GM23248 (cell line): ENCODE results near the gene BAD. TPM values are rescaled to one million over a fixed set of nuclear protein-coding genes. Genes with fewer than 3 reads are reported as not detected.

Experiments used
- DNase-seq: peaks from one replicate; pipeline ENCODE4 v3.0.0-alpha.2; 2015
- H2AFZ ChIP-seq: fragments of 200-600 bp; sonication (generic); 2 replicates; pipeline ENCODE4 v1.6.1; 2016; ENCODE audit warnings: antibody characterized with exemption
- H3F3A ChIP-seq: fragments of 200-600 bp; sonication (generic); 2 replicates; pipeline ENCODE4 v1.6.1; 2016; ENCODE audit warnings: mild to moderate bottlenecking, antibody characterized with exemption, mixed run types; ENCODE audit not compliant: insufficient read depth
- H3K27ac ChIP-seq: fragments of 200-600 bp; sonication (generic); 2 replicates; pipeline ENCODE4 v1.5.1; 2016; ENCODE audit warnings: mild to moderate bottlenecking
- H3K27me3 ChIP-seq: fragments of 200-600 bp; sonication (generic); replicated peaks from 2 replicates; pipeline ENCODE4 v1.6.1; 2016; ENCODE audit warnings: mild to moderate bottlenecking; ENCODE audit not compliant: insufficient read depth
- H3K36me3 ChIP-seq: fragments of 200-600 bp; sonication (generic); 2 replicates; pipeline ENCODE4 v1.6.1; 2016; ENCODE audit warnings: low read depth, mild to moderate bottlenecking
- H3K4me1 ChIP-seq: fragments of 200-600 bp; sonication (generic); 2 replicates; pipeline ENCODE4 v1.6.1; 2016; ENCODE audit warnings: mild to moderate bottlenecking; ENCODE audit not compliant: insufficient read depth
- H3K4me2 ChIP-seq: fragments of 200-600 bp; sonication (generic); one replicate; pipeline ENCODE4 v1.6.1; 2016; ENCODE audit warnings: mild to moderate bottlenecking; ENCODE audit not compliant: unreplicated experiment
- H3K4me3 ChIP-seq: fragments of 200-600 bp; sonication (generic); 2 replicates; pipeline ENCODE4 v1.5.1; 2016; ENCODE audit warnings: mild to moderate bottlenecking
- H3K79me2 ChIP-seq: fragments of 200-600 bp; sonication (generic); 2 replicates; pipeline ENCODE4 v1.6.1; 2016; ENCODE audit warnings: mild to moderate bottlenecking; ENCODE audit not compliant: insufficient read depth
- H3K9ac ChIP-seq: fragments of 200-600 bp; sonication (generic); 2 replicates; pipeline ENCODE4 v1.6.1; 2016; ENCODE audit warnings: mild to moderate bottlenecking
- H3K9me2 ChIP-seq: fragments of 200-600 bp; sonication (generic); 2 replicates; pipeline ENCODE4 v1.6.1; 2016; ENCODE audit warnings: mixed run types, mild to moderate bottlenecking, moderate library complexity; ENCODE audit not compliant: insufficient read depth
- H3K9me3 ChIP-seq: fragments of 200-600 bp; sonication (generic); one replicate; pipeline ENCODE4 v1.6.1; 2017; ENCODE audit warnings: low read depth
- H4K20me1 ChIP-seq: fragments of 200-600 bp; sonication (generic); 2 replicates; pipeline ENCODE4 v1.6.0; 2016; ENCODE audit not compliant: insufficient read depth
- EZH2 ChIP-seq: fragments of 200-600 bp; sonication (generic); IDR thresholded peaks from 2 replicates; pipeline ENCODE4 v1.6.1; 2018; ENCODE audit warnings: antibody characterized with exemption, mild to moderate bottlenecking; ENCODE audit not compliant: insufficient read depth, poor library complexity, severe bottlenecking
- EZH2phosphoT487 ChIP-seq: fragments of 200-600 bp; sonication (generic); IDR thresholded peaks from 2 replicates; pipeline ENCODE4 v1.6.1; 2018; ENCODE audit warnings: antibody characterized with exemption, moderate library complexity, mild to moderate bottlenecking, low read depth; ENCODE audit not compliant: insufficient read depth
- WGBS, 2 experiments: methylation state at CpG; one replicate each; pipeline ENCODE4 v1.1.6; 2015 to 2017; ENCODE audit warnings: low lambda C conversion rate in 2 of 2, low coverage in 1 of 2; ENCODE audit errors: missing lambda C conversion rate in 2 of 2; 5-methylcytosine and 5-hydroxymethylcytosine counted together
- in situ Hi-C: fragments of 300-500 bp; cut with MboI; formaldehyde crosslinking; loops from 2 replicates; pipeline ENCODE4 v1.15.0; 2020
- polyA plus RNA-seq: library from polyadenylated mRNA; unstranded; fragments of >200 nt; fragmentation: Nextera tagmentation; extraction: Ambion mirVana; gene quantifications from 2 replicates; pipeline ENCODE4 v1.2.1, GENCODE V29; 2016
- total RNA-seq: library from RNA; depleted of rRNA; stranded (reverse); fragments of >200 nt; shearing (Covaris generic); gene quantifications from 2 replicates; pipeline ENCODE4 v1.2.3, GENCODE V29; 2014

BAD gene
- total and polyA plus RNA-seq, 2 experiments from 2014 or later: 146 to 170 TPM

DNA sequence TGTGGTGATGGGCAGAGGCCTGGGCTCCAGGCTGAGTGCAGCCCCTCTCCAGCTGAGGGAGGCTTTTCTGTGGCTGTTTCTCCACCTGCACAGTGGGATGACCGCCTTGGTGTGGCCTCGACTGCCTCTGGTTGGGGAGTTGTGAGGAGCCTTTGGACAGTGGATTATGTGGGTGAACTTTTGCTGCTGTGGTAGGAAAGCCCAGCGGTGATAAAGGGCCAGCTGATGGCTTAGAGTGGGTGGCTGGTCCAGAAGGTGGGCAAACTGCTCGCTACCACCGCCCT lies 19.5 kb upstream of the BAD start:
- H3K27ac ChIP-seq: peak overlapping the region; percentile 81; the same call in 1 of the 2 replicates
- peaks cover 11% of the 10 kb centered on the region; the same call in 1 of the 2 replicates for H3K79me2 ChIP-seq
- in situ Hi-C loops: no loop called here
- no peaks in the 10 kb centered on the region for H3K9me2 ChIP-seq
- TF ChIP-seq EZH2phosphoT487: no peak
- no peak for TF ChIP-seq EZH2
- H2AFZ ChIP-seq: peak overlapping the region; percentile 76; the same call in 1 of the 2 replicates
- no peaks in the 10 kb centered on the region for H3K36me3 ChIP-seq
- peaks cover 13% of the 10 kb centered on the region for H3K4me1 ChIP-seq
- H3K9me3 ChIP-seq: no peaks in the 10 kb centered on the region
- H3K4me2 ChIP-seq: peak overlapping the region; percentile 88
- no peak for DNase-seq
- H4K20me1 ChIP-seq: no peaks in the 10 kb centered on the region
- no peak overlapping the region for H3K9ac ChIP-seq
- 0 out of 2 replicates have a peak, but pooled peaks cover 11% of the 10 kb centered on the region for H3F3A ChIP-seq
- peaks cover 4% of the 10 kb centered on the region; the same call in 1 of the 2 replicates for H3K27me3 ChIP-seq
- WGBS, 2 experiments: 40 to 42% methylated on average over 5 of the region's 5 CpGs
- H3K4me3 ChIP-seq: peak overlapping the region; percentile 87

DNA sequence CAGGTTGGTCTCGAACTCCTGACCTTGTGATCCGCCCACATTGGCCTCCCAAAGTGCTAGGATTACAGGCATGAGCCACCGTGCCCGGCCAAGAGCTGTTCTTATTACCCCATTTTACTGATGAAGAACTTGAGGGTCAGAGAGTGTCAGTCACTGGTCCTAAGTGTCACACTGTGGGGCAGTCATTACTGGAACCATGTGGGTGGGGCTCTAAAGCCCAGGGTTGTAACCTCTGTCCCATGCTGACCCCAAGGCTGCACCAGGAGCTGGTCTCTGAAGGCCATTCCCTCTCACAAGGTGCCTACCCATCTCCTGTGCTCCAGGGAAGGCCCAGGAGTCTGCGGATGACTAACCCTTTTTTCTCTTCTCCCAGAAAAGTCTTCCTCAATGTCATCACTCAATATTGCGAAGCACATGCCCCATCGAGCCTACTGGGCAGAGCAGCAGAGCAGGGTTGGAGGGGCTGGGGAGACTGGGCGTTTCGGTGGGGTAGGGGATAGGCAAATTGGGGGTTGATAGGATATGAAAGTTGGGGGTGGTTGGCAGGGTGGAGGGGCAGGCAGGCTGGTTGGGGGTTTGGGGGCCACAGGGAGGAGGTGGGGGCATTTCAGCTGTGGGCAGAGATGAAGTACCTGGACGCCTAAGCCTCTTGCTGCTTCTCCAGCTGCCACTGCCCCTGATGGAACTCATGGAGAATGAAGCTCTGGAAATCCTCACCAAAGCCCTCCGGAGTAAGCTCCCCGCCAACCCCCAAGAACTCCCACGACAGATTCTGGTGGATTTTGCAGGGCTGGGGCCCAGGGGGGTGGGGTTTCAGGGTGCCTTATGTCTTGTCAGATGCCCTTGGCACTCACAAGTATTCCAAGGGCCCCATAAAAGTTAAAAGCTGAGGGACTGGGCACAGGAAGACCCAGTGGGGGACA lies 18.9 kb upstream of the BAD start:
- in situ Hi-C loops: no loop called here
- no peak overlapping the region for H3K27ac ChIP-seq
- H3K36me3 ChIP-seq: no peaks in the 10 kb centered on the region
- TF ChIP-seq EZH2phosphoT487 (no peak), EZH2 (no peak)
- H3K4me3 ChIP-seq: no peak overlapping the region
- H3K9me2 ChIP-seq: no peaks in the 10 kb centered on the region
- no peaks in the 10 kb centered on the region for H4K20me1 ChIP-seq
- peaks cover 13% of the 10 kb centered on the region for H3K4me1 ChIP-seq
- H3K4me2 ChIP-seq: no peak overlapping the region
- 0 out of 2 replicates have a peak, but pooled peaks cover 11% of the 10 kb centered on the region for H3F3A ChIP-seq
- WGBS, 2 experiments: 75% methylated on average over 12 to 13 of the region's 13 CpGs
- H3K9ac ChIP-seq: no peak overlapping the region
- no peak overlapping the region for H2AFZ ChIP-seq
- no peaks in the 10 kb centered on the region for H3K9me3 ChIP-seq
- DNase-seq: no peak
- peaks cover 11% of the 10 kb centered on the region; the same call in 1 of the 2 replicates for H3K79me2 ChIP-seq
- H3K27me3 ChIP-seq: peaks cover 4% of the 10 kb centered on the region; the same call in 1 of the 2 replicates

DNA sequence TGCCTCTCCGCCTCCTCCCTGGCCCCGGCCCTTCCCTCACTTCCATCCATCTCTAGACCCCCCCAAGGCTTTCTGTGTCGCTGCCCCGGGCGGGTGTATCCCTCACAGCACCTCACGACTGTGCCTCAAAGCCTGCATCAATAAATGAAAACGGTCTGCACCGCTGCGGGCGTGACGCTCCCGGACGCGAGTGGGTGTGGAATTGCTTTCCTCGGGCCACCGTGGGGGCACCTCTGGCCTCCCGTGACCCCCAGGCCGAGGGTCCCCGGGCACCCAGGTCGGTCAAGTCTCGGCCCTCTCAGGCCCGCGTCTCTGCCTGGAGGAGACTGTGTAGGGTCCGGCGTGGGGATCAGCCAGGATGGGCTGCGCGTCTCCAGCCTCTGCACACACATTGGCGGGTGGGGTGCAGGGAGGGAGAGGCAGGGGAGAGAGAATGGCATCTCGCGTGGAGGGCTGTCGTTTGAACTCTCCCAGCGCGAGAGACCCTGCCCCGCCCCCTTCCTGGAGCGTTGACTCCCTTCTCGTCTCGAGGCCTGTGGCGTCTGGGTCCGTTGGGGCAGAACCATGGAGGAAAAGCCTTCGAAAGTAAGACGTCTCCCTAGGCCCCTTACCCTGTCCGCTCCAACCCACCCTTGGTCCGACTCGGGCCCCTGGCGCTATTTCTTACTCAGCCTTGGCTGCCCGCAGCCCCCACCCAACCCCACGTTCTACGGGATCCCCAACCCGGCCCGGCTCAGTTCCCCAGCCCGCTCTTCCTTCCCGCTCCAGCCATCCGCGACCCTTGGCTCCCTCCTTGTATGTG lies 15.6 kb upstream of the BAD start, which contains the start of gene CATSPERZ:
TSS of gene CATSPERZ (plus strand) at position 512 of the 802 bp plus-strand sequence. CDS start at position 565, 53 bp downstream.
- Histone ChIP-seq H3K27me3 (peaks cover 4% of the 10 kb centered on the region; the same call in 1 of the 2 replicates), H3K36me3 (no peaks in the 10 kb centered on the region), H3F3A (0 out of 2 replicates have a peak, but pooled peaks cover 11% of the 10 kb centered on the region), H3K9me3 (no peaks in the 10 kb centered on the region), H2AFZ (peak within 1 kb of the TSS; percentile 80), H3K4me3 (peak within 1 kb of the TSS; percentile 71), H3K9me2 (no peaks in the 10 kb centered on the region), H3K79me2 (no peaks in the 10 kb centered on the region), H3K4me1 (peaks cover 7% of the 10 kb centered on the region; the same call in 1 of the 2 replicates), H3K27ac (no peak within 1 kb of the TSS), H3K9ac (peak within 1 kb of the TSS; percentile 52), H4K20me1 (no peaks in the 10 kb centered on the region), H3K4me2 (peak within 1 kb of the TSS; percentile 85)
- in situ Hi-C loops: no loop called here
- TF ChIP-seq EZH2 (no peak), EZH2phosphoT487 (no peak)
- DNase-seq: peak; percentile 31
- WGBS, 2 experiments: 5% methylated on average over 40 to 54 of the region's 54 CpGs
